ENCODE data around the gene BEND5. TPM values are rescaled to one million over a fixed set of nuclear protein-coding genes. Genes with fewer than 3 reads are reported as not detected.

Gene BEND5
- total and polyA plus RNA-seq, 8 donors: 1.0 to 48.2 (median 3.6) TPM

- peaks cover 0 to 5% (median 0%) of the 10 kb centered on the region in 4 donors for H3K4me1 ChIP-seq
- WGBS, 5 donors: 33 to 47% (median 44%) methylated on average over 4 of the region's 4 CpGs
- DNase-seq: peak in 1 of 2 donors; percentile 34
- intact Hi-C loops (cut with DNase I; ENCODE audit: low total_unique reads): loop anchor here (10.0 kb wide), 1 partner anchor 136 kb away; no protein-coding TSS in a partner anchor
- no peaks in the 10 kb centered on the region for H3K27me3 ChIP-seq
- no peak overlapping the region for H3K27ac ChIP-seq
- H3K4me3 ChIP-seq: no peak overlapping the region
- no peaks in the 10 kb centered on the region for H3K36me3 ChIP-seq
- no peaks in the 10 kb centered on the region for H3K9me3 ChIP-seq
- no peak for TF ChIP-seq CTCF (IDR thresholded peaks at IDR 0.05)
- no peak for TF ChIP-seq POLR2A (IDR thresholded peaks at IDR 0.05)
- no peak for TF ChIP-seq POLR2AphosphoS5 (IDR thresholded peaks at IDR 0.05)
- no peak for TF ChIP-seq EP300 (IDR thresholded peaks at IDR 0.05)
Observed at GRCh38 chr1:48810740-48811139, 34.0 kb upstream of the BEND5 start.

GRCh38 chr1:48808496-48808895 is 31.8 kb upstream of the BEND5 start:
- no peaks in the 10 kb centered on the region for H3K27me3 ChIP-seq
- no peaks in the 10 kb centered on the region for H3K9me3 ChIP-seq
- H3K27ac ChIP-seq: no peak overlapping the region
- no peak for DNase-seq
- no peaks in the 10 kb centered on the region for H3K36me3 ChIP-seq
- H3K4me1 ChIP-seq: peaks cover 0 to 5% (median 0%) of the 10 kb centered on the region in 4 donors
- intact Hi-C loops (cut with DNase I; ENCODE audit: low total_unique reads): no loop called here
- WGBS, 5 donors: 65 to 85% (median 77%) methylated on average over 3 of the region's 3 CpGs
- no peak for TF ChIP-seq POLR2AphosphoS5 (IDR thresholded peaks at IDR 0.05)
- TF ChIP-seq POLR2A (IDR thresholded peaks at IDR 0.05): no peak
- no peak for TF ChIP-seq EP300 (IDR thresholded peaks at IDR 0.05)
- no peak for TF ChIP-seq CTCF (IDR thresholded peaks at IDR 0.05)
- H3K4me3 ChIP-seq: no peak overlapping the region

GRCh38 chr1:48807554-48808260 is 31.0 kb upstream of the BEND5 start:
- H3K27ac ChIP-seq: no peak overlapping the region
- no peaks in the 10 kb centered on the region for H3K36me3 ChIP-seq
- no peak for TF ChIP-seq CTCF (IDR thresholded peaks at IDR 0.05)
- no peak for TF ChIP-seq EP300 (IDR thresholded peaks at IDR 0.05)
- TF ChIP-seq POLR2A (IDR thresholded peaks at IDR 0.05): no peak
- TF ChIP-seq POLR2AphosphoS5 (IDR thresholded peaks at IDR 0.05): no peak
- H3K4me3 ChIP-seq: no peak overlapping the region
- WGBS, 5 donors: 37 to 56% (median 53%) methylated on average over 4 of the region's 4 CpGs
- peaks cover 0 to 5% (median 0%) of the 10 kb centered on the region in 4 donors for H3K4me1 ChIP-seq
- no peaks in the 10 kb centered on the region for H3K27me3 ChIP-seq
- DNase-seq: peak in 1 of 2 donors; percentile 20
- intact Hi-C loops (cut with DNase I; ENCODE audit: low total_unique reads): no loop called here
- H3K9me3 ChIP-seq: no peaks in the 10 kb centered on the region

- no peak overlapping the region for H3K4me3 ChIP-seq
- H3K36me3 ChIP-seq: no peaks in the 10 kb centered on the region
- H3K9me3 ChIP-seq: no peaks in the 10 kb centered on the region
- no peak for DNase-seq
- intact Hi-C loops (cut with DNase I; ENCODE audit: low total_unique reads): no loop called here
- TF ChIP-seq CTCF (IDR thresholded peaks at IDR 0.05) (no peak), POLR2A (IDR thresholded peaks at IDR 0.05) (no peak), EP300 (IDR thresholded peaks at IDR 0.05) (no peak), POLR2AphosphoS5 (IDR thresholded peaks at IDR 0.05) (no peak)
- H3K27ac ChIP-seq: no peak overlapping the region
- H3K4me1 ChIP-seq: peaks cover 0 to 1% (median 0%) of the 10 kb centered on the region in 4 donors
- H3K27me3 ChIP-seq: no peaks in the 10 kb centered on the region
Observed at GRCh38 chr1:48803474-48803873, 26.8 kb upstream of the BEND5 start.

Data from stomach (tissue), 9 donors.